Endodermal cell (in vitro differentiated cells): ENCODE measurements around the gene PRR20G. TPM values are rescaled to one million over a fixed set of nuclear protein-coding genes. Genes with fewer than 3 reads are reported as not detected.

ENCODE experiments used
- DNase-seq: peaks from one replicate; pipeline ENCODE4 v3.0.0-alpha.2; 2017
- H3K27ac ChIP-seq: 2 replicates; pipeline ENCODE4 v1.5.1; 2013; ENCODE audit warnings: mild to moderate bottlenecking, low read depth, low read length, moderate library complexity
- H3K27me3 ChIP-seq: 2 replicates; pipeline ENCODE4 v1.6.1; 2013; ENCODE audit warnings: mild to moderate bottlenecking, low read length, moderate library complexity; ENCODE audit not compliant: insufficient read depth, control insufficient read depth, poor library complexity, severe bottlenecking
- H3K36me3 ChIP-seq: 2 replicates; pipeline ENCODE4 v1.7.0; 2013; ENCODE audit warnings: mild to moderate bottlenecking, low read length, moderate library complexity; ENCODE audit not compliant: control insufficient read depth, insufficient read depth
- H3K4me1 ChIP-seq: one replicate; pipeline ENCODE4 v1.7.0; 2013; ENCODE audit warnings: low read length; ENCODE audit not compliant: control insufficient read depth, insufficient read depth
- H3K4me3 ChIP-seq: 2 replicates; pipeline ENCODE4 v1.5.1; 2013; ENCODE audit warnings: mild to moderate bottlenecking, low read length, moderate library complexity
- H3K9ac ChIP-seq: 2 replicates; pipeline ENCODE4 v1.6.1; 2013; ENCODE audit warnings: mild to moderate bottlenecking, low read length, moderate library complexity; ENCODE audit not compliant: poor library complexity, severe bottlenecking; ENCODE audit errors: extremely low read depth
- H3K9me3 ChIP-seq: 2 replicates; pipeline ENCODE4 v1.6.1; 2013; ENCODE audit warnings: mild to moderate bottlenecking, low read length, moderate library complexity; ENCODE audit not compliant: control insufficient read depth
- H3K27ac Mint-ChIP-seq: 2 replicates; pipeline ENCODE4 v1.8.0; 2020; ENCODE audit warnings: mixed read lengths
- H3K27me3 Mint-ChIP-seq: 2 replicates; pipeline ENCODE4 v1.8.0; 2021; ENCODE audit warnings: mild to moderate bottlenecking, mixed read lengths; ENCODE audit not compliant: insufficient read depth
- H3K36me3 Mint-ChIP-seq: 2 replicates; pipeline ENCODE4 v1.8.0; 2020; ENCODE audit warnings: low read depth, mixed read lengths
- H3K4me1 Mint-ChIP-seq: 2 replicates; pipeline ENCODE4 v1.8.0; 2020; ENCODE audit warnings: mixed read lengths
- H3K4me3 Mint-ChIP-seq: 2 replicates; pipeline ENCODE4 v1.8.0; 2020; ENCODE audit warnings: mild to moderate bottlenecking, moderate library complexity, mixed read lengths
- H3K9me3 Mint-ChIP-seq: 2 replicates; pipeline ENCODE4 v1.8.0; 2020; ENCODE audit warnings: mild to moderate bottlenecking, mixed read lengths
- WGBS, 2 experiments: methylation state at CpG; one replicate each; pipeline versions ENCODE4 v1.1.5 to v1.1.7; 2013; ENCODE audit warnings: missing lambda C conversion rate in 2 of 2, mixed read lengths in 1 of 2; ENCODE audit not compliant: insufficient coverage in 1 of 2, insufficient read length in 1 of 2; 5-methylcytosine and 5-hydroxymethylcytosine counted together
- total RNA-seq, 2 donors: library from RNA; stranded (reverse); fragmentation: NEBNext Ultra II Directional in 1 of 2; extraction: Animal tissue kit (Norgen Biotek cat#: 25700) in 1 of 2; gene quantifications; 2 replicates in 1 of 2; 3 replicates in 1 of 2; pipeline ENCODE4 v1.2.1, GENCODE V29; 2021
- TF ChIP-seq, protein P1 (sequence below): fragments of 200-600 bp; sonication (generic); conservative IDR thresholded peaks from 2 replicates; pipeline ENCODE4 v1.5.0; 2021; ENCODE audit warnings: antibody characterized with exemption, mild to moderate bottlenecking

PRR20G gene
- total RNA-seq, 2 donors from 2014 or later = not detected

DNA sequence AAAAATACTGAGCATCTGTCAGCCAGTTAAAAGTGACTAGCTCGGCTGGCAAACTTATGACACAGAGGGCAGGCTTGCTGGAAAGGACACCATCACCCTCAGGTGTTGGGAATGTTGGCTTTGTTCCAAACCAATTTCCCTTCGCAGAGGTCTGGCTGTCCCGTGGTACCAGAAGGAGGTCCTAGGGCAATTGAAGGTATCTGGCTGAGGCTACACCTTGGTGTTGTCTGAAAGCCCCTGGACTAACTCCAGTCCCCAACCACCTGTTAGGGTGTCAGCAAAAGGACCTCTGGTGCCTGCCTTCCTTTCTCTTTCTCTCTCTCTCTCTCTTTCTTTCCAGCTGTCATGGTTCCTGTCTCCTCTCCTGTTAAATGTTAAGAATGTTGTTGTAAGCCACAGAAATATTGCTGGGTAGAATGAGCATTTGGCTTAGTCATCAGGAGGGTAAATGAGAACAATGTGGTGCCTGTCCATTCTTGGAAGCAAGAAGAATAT is 12.5 kb downstream of the PRR20G start:
- peaks cover 52% of the 10 kb centered on the region for H3K9me3 Mint-ChIP-seq
- H3K4me3 ChIP-seq = no peak overlapping the region
- no peaks in the 10 kb centered on the region for H3K27me3 ChIP-seq
- H3K36me3 ChIP-seq = no peaks in the 10 kb centered on the region
- H3K27me3 Mint-ChIP-seq = no peaks in the 10 kb centered on the region
- no peak overlapping the region for H3K27ac ChIP-seq
- TF ChIP-seq, protein P1, sequence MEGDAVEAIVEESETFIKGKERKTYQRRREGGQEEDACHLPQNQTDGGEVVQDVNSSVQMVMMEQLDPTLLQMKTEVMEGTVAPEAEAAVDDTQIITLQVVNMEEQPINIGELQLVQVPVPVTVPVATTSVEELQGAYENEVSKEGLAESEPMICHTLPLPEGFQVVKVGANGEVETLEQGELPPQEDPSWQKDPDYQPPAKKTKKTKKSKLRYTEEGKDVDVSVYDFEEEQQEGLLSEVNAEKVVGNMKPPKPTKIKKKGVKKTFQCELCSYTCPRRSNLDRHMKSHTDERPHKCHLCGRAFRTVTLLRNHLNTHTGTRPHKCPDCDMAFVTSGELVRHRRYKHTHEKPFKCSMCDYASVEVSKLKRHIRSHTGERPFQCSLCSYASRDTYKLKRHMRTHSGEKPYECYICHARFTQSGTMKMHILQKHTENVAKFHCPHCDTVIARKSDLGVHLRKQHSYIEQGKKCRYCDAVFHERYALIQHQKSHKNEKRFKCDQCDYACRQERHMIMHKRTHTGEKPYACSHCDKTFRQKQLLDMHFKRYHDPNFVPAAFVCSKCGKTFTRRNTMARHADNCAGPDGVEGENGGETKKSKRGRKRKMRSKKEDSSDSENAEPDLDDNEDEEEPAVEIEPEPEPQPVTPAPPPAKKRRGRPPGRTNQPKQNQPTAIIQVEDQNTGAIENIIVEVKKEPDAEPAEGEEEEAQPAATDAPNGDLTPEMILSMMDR = no peak
- no peak overlapping the region for H3K4me3 Mint-ChIP-seq
- no peaks in the 10 kb centered on the region for H3K4me1 Mint-ChIP-seq
- WGBS, 2 experiments = 83 to 88% methylated on average over 3 of the region's 3 CpGs
- no peaks in the 10 kb centered on the region for H3K9me3 ChIP-seq
- no peak overlapping the region for H3K9ac ChIP-seq
- H3K4me1 ChIP-seq = no peaks in the 10 kb centered on the region
- DNase-seq = no peak
- H3K27ac Mint-ChIP-seq = no peak overlapping the region
- H3K36me3 Mint-ChIP-seq = no peaks in the 10 kb centered on the region

- Histone ChIP-seq H3K4me3 (no peak overlapping the region), H3K36me3 (no peaks in the 10 kb centered on the region), H3K27me3 (no peaks in the 10 kb centered on the region), H3K4me1 (no peaks in the 10 kb centered on the region), H3K9ac (no peak overlapping the region), H3K9me3 (peaks cover 8% of the 10 kb centered on the region), H3K27ac (no peak overlapping the region)
- H3K27me3 Mint-ChIP-seq = no peaks in the 10 kb centered on the region
- TF ChIP-seq, protein P1 = no peak
- WGBS, 2 experiments = 83 to 86% methylated on average over 5 to 6 of the region's 6 CpGs
- no peak for DNase-seq
- no peak overlapping the region for H3K4me3 Mint-ChIP-seq
- no peaks in the 10 kb centered on the region for H3K36me3 Mint-ChIP-seq
- H3K9me3 Mint-ChIP-seq = peaks cover 60% of the 10 kb centered on the region
- no peaks in the 10 kb centered on the region for H3K4me1 Mint-ChIP-seq
- no peak overlapping the region for H3K27ac Mint-ChIP-seq
Observed at GRCh38 chr3:127274200-127274760, 13.6 kb downstream of the PRR20G start.

- Mint-ChIP-seq H3K36me3 (no peaks in the 10 kb centered on the region), H3K4me3 (no peak overlapping the region), H3K4me1 (no peaks in the 10 kb centered on the region), H3K27ac (no peak overlapping the region), H3K9me3 (peaks cover 69% of the 10 kb centered on the region), H3K27me3 (no peaks in the 10 kb centered on the region)
- WGBS, 2 experiments = 55 to 60% methylated on average over 1 to 2 of the region's 2 CpGs
- H3K36me3 ChIP-seq = no peaks in the 10 kb centered on the region
- H3K9me3 ChIP-seq = peaks cover 13% of the 10 kb centered on the region
- TF ChIP-seq, protein P1 = no peak
- H3K4me1 ChIP-seq = no peaks in the 10 kb centered on the region
- no peak for DNase-seq
- H3K27ac ChIP-seq = no peak overlapping the region
- no peak overlapping the region for H3K9ac ChIP-seq
- no peak overlapping the region for H3K4me3 ChIP-seq
- no peaks in the 10 kb centered on the region for H3K27me3 ChIP-seq
Observed at GRCh38 chr3:127273206-127273605, 14.6 kb downstream of the PRR20G start.
